ENCODE results near the gene CACNA2D3.

Gene CACNA2D3

DNA sequence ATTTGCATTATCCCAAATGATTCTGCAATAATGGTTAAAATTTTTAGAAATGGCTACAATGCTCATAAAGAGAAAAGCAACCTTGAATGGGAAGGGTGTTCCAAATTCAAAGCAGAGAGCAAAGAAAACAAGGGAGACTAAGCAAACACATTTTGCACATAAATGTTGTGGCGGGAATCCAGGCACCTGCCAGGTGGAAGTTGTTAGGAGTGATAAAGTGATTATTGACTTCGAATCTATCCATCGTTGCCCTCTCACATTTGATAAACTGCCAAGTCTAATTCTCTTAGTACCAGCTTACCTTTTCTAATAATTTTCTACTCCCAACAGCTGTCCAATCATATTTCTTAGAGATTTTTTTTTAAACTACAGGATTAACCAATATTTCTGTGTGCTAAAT, 244.5 kb downstream of the CACNA2D3 start:
- H3K9me3 ChIP-seq (ENCODE audit: control insufficient read depth, insufficient read depth, low read length) = no peaks in the 10 kb centered on the region
- no peak overlapping the region for H3K9ac ChIP-seq (ENCODE audit: low read depth, low read length)
- no peaks in the 10 kb centered on the region for H3K36me3 ChIP-seq (ENCODE audit: control insufficient read depth, insufficient read depth, low read length)

DNA sequence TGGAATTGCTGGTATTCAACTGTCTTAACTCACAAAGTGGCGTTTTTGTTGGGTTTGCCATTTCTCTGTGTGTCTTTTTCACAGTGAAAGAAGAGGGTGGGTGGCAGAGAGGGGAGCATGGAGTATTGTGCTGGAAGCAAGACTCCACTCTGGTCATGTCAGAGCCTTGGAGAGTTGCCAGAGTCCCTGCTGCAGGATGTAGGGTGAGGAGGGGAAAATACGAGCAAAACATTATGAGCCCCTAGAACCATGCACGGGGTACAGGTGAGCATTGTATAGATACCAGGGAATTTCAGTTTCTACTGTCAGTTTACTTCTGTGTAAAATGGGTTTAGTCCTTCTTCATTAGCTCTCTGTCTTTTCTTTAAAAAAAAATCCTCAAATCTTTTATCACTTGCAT, 249.9 kb downstream of the CACNA2D3 start:
- Histone ChIP-seq H3K27me3 (ENCODE audit: control insufficient read depth, insufficient read depth, low read length) (no peaks in the 10 kb centered on the region), H3K4me3 (ENCODE audit: low read depth, low read length) (no peak overlapping the region)

More for the DNA sequence above, 244.5 kb downstream of the CACNA2D3 start:
- H3K4me3 ChIP-seq (ENCODE audit: low read depth, low read length) = no peak overlapping the region
- H3K4me1 ChIP-seq (ENCODE audit: control insufficient read depth, insufficient read depth, low read length) = no peaks in the 10 kb centered on the region
- no peaks in the 10 kb centered on the region for H3K27me3 ChIP-seq (ENCODE audit: control insufficient read depth, insufficient read depth, low read length)

GRCh38 chr3:54374214-54374852, 252.0 kb downstream of the CACNA2D3 start:
- Histone ChIP-seq H3K36me3 (ENCODE audit: control insufficient read depth, insufficient read depth, low read length) (no peaks in the 10 kb centered on the region), H3K4me1 (ENCODE audit: control insufficient read depth, insufficient read depth, low read length) (no peaks in the 10 kb centered on the region), H3K9me3 (ENCODE audit: control insufficient read depth, insufficient read depth, low read length) (no peaks in the 10 kb centered on the region), H3K9ac (ENCODE audit: low read depth, low read length) (no peak overlapping the region), H3K4me3 (ENCODE audit: low read depth, low read length) (no peak overlapping the region), H3K27me3 (ENCODE audit: control insufficient read depth, insufficient read depth, low read length) (no peaks in the 10 kb centered on the region)

More for the DNA sequence above, 249.9 kb downstream of the CACNA2D3 start:
- no peaks in the 10 kb centered on the region for H3K4me1 ChIP-seq (ENCODE audit: control insufficient read depth, insufficient read depth, low read length)
- no peaks in the 10 kb centered on the region for H3K9me3 ChIP-seq (ENCODE audit: control insufficient read depth, insufficient read depth, low read length)
- no peaks in the 10 kb centered on the region for H3K36me3 ChIP-seq (ENCODE audit: control insufficient read depth, insufficient read depth, low read length)
- H3K9ac ChIP-seq (ENCODE audit: low read depth, low read length) = no peak overlapping the region

DNA sequence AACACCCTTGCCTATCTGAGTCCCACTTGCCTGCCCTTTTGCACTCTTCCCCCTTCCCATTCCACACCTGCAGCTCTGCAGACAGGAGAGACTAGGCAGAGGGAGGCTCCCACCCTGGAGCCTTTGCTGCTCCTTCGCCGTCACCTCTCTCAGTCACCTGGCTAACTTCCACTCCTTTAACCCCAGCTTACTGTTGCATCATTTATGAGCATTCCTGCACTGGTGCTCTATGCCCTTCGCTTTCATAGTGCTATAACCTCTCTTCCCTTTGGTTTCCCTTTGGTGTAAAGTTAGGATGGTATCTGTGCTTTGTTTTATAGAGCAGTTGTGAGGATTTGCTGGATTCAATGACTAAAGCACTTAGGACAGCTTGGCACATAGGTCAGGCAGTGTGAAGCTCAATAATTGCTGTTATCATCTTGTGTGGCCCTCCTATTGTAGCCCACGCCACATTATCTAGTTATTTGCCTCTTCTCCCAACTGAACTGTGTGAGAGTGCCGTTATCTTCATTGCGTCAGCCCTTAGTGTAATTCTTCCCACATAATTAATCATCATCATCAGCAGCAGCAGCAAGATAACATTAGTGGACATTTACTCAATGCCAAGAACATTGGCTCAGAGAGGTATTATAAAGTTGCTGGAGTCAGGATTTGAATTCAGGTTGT, 253.9 kb downstream of the CACNA2D3 start:
- Histone ChIP-seq H3K27me3 (ENCODE audit: control insufficient read depth, insufficient read depth, low read length) (no peaks in the 10 kb centered on the region), H3K9me3 (ENCODE audit: control insufficient read depth, insufficient read depth, low read length) (no peaks in the 10 kb centered on the region), H3K9ac (ENCODE audit: low read depth, low read length) (no peak overlapping the region), H3K4me3 (ENCODE audit: low read depth, low read length) (no peak overlapping the region), H3K36me3 (ENCODE audit: control insufficient read depth, insufficient read depth, low read length) (no peaks in the 10 kb centered on the region), H3K4me1 (ENCODE audit: control insufficient read depth, insufficient read depth, low read length) (no peaks in the 10 kb centered on the region)

GRCh38 chr3:54376939-54377578, 254.7 kb downstream of the CACNA2D3 start:
- Histone ChIP-seq H3K36me3 (ENCODE audit: control insufficient read depth, insufficient read depth, low read length) (no peaks in the 10 kb centered on the region), H3K4me1 (ENCODE audit: control insufficient read depth, insufficient read depth, low read length) (no peaks in the 10 kb centered on the region), H3K9ac (ENCODE audit: low read depth, low read length) (no peak overlapping the region), H3K4me3 (ENCODE audit: low read depth, low read length) (no peak overlapping the region), H3K27me3 (ENCODE audit: control insufficient read depth, insufficient read depth, low read length) (no peaks in the 10 kb centered on the region), H3K9me3 (ENCODE audit: control insufficient read depth, insufficient read depth, low read length) (no peaks in the 10 kb centered on the region)

- H3K4me3 ChIP-seq (ENCODE audit: low read depth, low read length) = no peak overlapping the region
These were observed 255.8 kb downstream of the CACNA2D3 start for GRCh38 chr3:54378184-54378583.

GRCh38 chr3:54384279-54384678, 261.9 kb downstream of the CACNA2D3 start:
- H3K27me3 ChIP-seq (ENCODE audit: control insufficient read depth, insufficient read depth, low read length) = no peaks in the 10 kb centered on the region
- H3K4me3 ChIP-seq (ENCODE audit: low read depth, low read length) = no peak overlapping the region
- H3K4me1 ChIP-seq (ENCODE audit: control insufficient read depth, insufficient read depth, low read length) = no peaks in the 10 kb centered on the region
- H3K9ac ChIP-seq (ENCODE audit: low read depth, low read length) = no peak overlapping the region
- no peaks in the 10 kb centered on the region for H3K36me3 ChIP-seq (ENCODE audit: control insufficient read depth, insufficient read depth, low read length)
- no peaks in the 10 kb centered on the region for H3K9me3 ChIP-seq (ENCODE audit: control insufficient read depth, insufficient read depth, low read length)

More at GRCh38 chr3:54378184-54378583, 255.8 kb downstream of the CACNA2D3 start:
- Histone ChIP-seq H3K27me3 (ENCODE audit: control insufficient read depth, insufficient read depth, low read length) (no peaks in the 10 kb centered on the region), H3K9ac (ENCODE audit: low read depth, low read length) (no peak overlapping the region), H3K9me3 (ENCODE audit: control insufficient read depth, insufficient read depth, low read length) (no peaks in the 10 kb centered on the region), H3K36me3 (ENCODE audit: control insufficient read depth, insufficient read depth, low read length) (no peaks in the 10 kb centered on the region), H3K4me1 (ENCODE audit: control insufficient read depth, insufficient read depth, low read length) (no peaks in the 10 kb centered on the region)

GRCh38 chr3:54390582-54390981, 268.2 kb downstream of the CACNA2D3 start:
- no peaks in the 10 kb centered on the region for H3K36me3 ChIP-seq (ENCODE audit: control insufficient read depth, insufficient read depth, low read length)
- no peaks in the 10 kb centered on the region for H3K4me1 ChIP-seq (ENCODE audit: control insufficient read depth, insufficient read depth, low read length)
- H3K4me3 ChIP-seq (ENCODE audit: low read depth, low read length) = no peak overlapping the region

DNA sequence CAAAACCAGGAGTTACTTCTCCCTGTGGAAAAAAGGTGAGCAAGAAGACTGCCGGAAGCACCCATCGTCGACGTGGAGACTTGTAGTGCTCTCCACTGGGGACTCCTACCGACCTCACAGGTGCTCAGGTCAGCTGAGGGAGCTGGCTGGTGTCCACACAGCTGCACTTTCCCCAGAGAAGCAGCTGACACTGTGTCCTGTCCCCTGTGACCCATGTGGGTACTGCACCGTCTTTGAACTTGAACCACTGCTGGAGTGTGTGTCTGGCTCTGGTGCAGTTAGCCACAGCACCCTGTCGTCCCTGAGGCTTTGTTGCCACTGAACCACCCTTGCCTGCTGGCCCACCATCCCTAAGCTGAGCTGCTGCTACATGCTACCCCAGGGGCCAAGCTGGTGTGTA, 270.8 kb downstream of the CACNA2D3 start:
- Histone ChIP-seq H3K36me3 (ENCODE audit: control insufficient read depth, insufficient read depth, low read length) (no peaks in the 10 kb centered on the region), H3K9me3 (ENCODE audit: control insufficient read depth, insufficient read depth, low read length) (no peaks in the 10 kb centered on the region), H3K4me3 (ENCODE audit: low read depth, low read length) (no peak overlapping the region), H3K27me3 (ENCODE audit: control insufficient read depth, insufficient read depth, low read length) (no peaks in the 10 kb centered on the region), H3K4me1 (ENCODE audit: control insufficient read depth, insufficient read depth, low read length) (no peaks in the 10 kb centered on the region), H3K9ac (ENCODE audit: low read depth, low read length) (no peak overlapping the region)

More at GRCh38 chr3:54390582-54390981, 268.2 kb downstream of the CACNA2D3 start:
- Histone ChIP-seq H3K27me3 (ENCODE audit: control insufficient read depth, insufficient read depth, low read length) (no peaks in the 10 kb centered on the region), H3K9ac (ENCODE audit: low read depth, low read length) (no peak overlapping the region), H3K9me3 (ENCODE audit: control insufficient read depth, insufficient read depth, low read length) (no peaks in the 10 kb centered on the region)

- no peak overlapping the region for H3K4me3 ChIP-seq (ENCODE audit: low read depth, low read length)
- H3K9ac ChIP-seq (ENCODE audit: low read depth, low read length) = no peak overlapping the region
- no peaks in the 10 kb centered on the region for H3K27me3 ChIP-seq (ENCODE audit: control insufficient read depth, insufficient read depth, low read length)
- no peaks in the 10 kb centered on the region for H3K36me3 ChIP-seq (ENCODE audit: control insufficient read depth, insufficient read depth, low read length)
- H3K4me1 ChIP-seq (ENCODE audit: control insufficient read depth, insufficient read depth, low read length) = no peaks in the 10 kb centered on the region
- no peaks in the 10 kb centered on the region for H3K9me3 ChIP-seq (ENCODE audit: control insufficient read depth, insufficient read depth, low read length)
These were observed 286.0 kb downstream of the CACNA2D3 start for GRCh38 chr3:54408328-54408727.

DNA sequence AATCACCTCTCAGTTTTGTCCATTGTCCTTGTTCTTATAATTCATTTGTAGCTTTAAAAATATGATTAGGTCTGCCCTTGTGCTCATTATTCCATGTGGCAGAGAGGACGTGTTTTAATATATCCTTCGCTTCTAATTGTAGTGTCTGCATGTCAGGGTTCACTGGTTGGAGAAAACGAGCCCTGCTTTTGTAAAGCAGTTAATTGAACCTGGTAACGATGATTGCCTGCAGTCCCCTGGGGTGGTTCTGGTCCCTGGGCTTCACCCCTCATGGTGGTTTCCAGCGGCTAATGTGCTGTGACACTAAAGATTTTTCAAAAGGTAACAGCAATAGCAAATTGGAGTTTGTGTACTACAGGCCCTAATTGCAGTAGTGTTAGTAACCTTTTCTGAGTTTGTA, 299.6 kb downstream of the CACNA2D3 start:
- no peaks in the 10 kb centered on the region for H3K36me3 ChIP-seq (ENCODE audit: control insufficient read depth, insufficient read depth, low read length)
- no peaks in the 10 kb centered on the region for H3K27me3 ChIP-seq (ENCODE audit: control insufficient read depth, insufficient read depth, low read length)
- H3K9ac ChIP-seq (ENCODE audit: low read depth, low read length) = no peak overlapping the region
- no peaks in the 10 kb centered on the region for H3K4me1 ChIP-seq (ENCODE audit: control insufficient read depth, insufficient read depth, low read length)
- H3K4me3 ChIP-seq (ENCODE audit: low read depth, low read length) = no peak overlapping the region
- no peaks in the 10 kb centered on the region for H3K9me3 ChIP-seq (ENCODE audit: control insufficient read depth, insufficient read depth, low read length)

- H3K36me3 ChIP-seq (ENCODE audit: control insufficient read depth, insufficient read depth, low read length) = no peaks in the 10 kb centered on the region
These were observed 301.9 kb downstream of the CACNA2D3 start for GRCh38 chr3:54424292-54424691.

More at GRCh38 chr3:54424292-54424691, 301.9 kb downstream of the CACNA2D3 start:
- H3K27me3 ChIP-seq (ENCODE audit: control insufficient read depth, insufficient read depth, low read length) = no peaks in the 10 kb centered on the region
- H3K9me3 ChIP-seq (ENCODE audit: control insufficient read depth, insufficient read depth, low read length) = no peaks in the 10 kb centered on the region
- H3K4me1 ChIP-seq (ENCODE audit: control insufficient read depth, insufficient read depth, low read length) = peaks cover 2% of the 10 kb centered on the region
- H3K9ac ChIP-seq (ENCODE audit: low read depth, low read length) = no peak overlapping the region
- H3K4me3 ChIP-seq (ENCODE audit: low read depth, low read length) = no peak overlapping the region

All from iPS-15b (cell line).